ENCODE results near the gene WWC2. TPM values are rescaled to one million over a fixed set of nuclear protein-coding genes. Genes with fewer than 3 reads are reported as not detected.

The WWC2 gene
- total RNA-seq, 1 donor from 2014 or later, result 142 TPM

- DNase-seq (peak; percentile 30), ATAC-seq (no peak)
- Histone ChIP-seq H3K27ac (no peak overlapping the region), H3K36me3 (no peaks in the 10 kb centered on the region), H3K27me3 (no peaks in the 10 kb centered on the region), H3K9me3 (no peaks in the 10 kb centered on the region), H3K4me1 (no peaks in the 10 kb centered on the region), H3K4me3 (no peak overlapping the region)
- intact Hi-C loops (cut with DNase I), result no loop called here
- TF ChIP-seq CTCF (IDR thresholded peaks at IDR 0.05), result no peak
Observed at GRCh38 chr4:183335369-183335940, 236.4 kb downstream of the WWC2 start.

- Histone ChIP-seq H3K27ac (no peak overlapping the region), H3K4me1 (no peaks in the 10 kb centered on the region), H3K36me3 (no peaks in the 10 kb centered on the region), H3K9me3 (no peaks in the 10 kb centered on the region), H3K4me3 (no peak overlapping the region), H3K27me3 (no peaks in the 10 kb centered on the region)
- ATAC-seq, result no peak
- no peak for DNase-seq
- intact Hi-C loops (cut with DNase I), result no loop called here
- no peak for TF ChIP-seq CTCF (IDR thresholded peaks at IDR 0.05)
Observed at GRCh38 chr4:183337349-183337748, 238.3 kb downstream of the WWC2 start.

- intact Hi-C loops (cut with DNase I), result no loop called here
- no peak overlapping the region for H3K4me3 ChIP-seq
- ATAC-seq (no peak), DNase-seq (peak; percentile 47)
- H3K9me3 ChIP-seq, result no peaks in the 10 kb centered on the region
- H3K27me3 ChIP-seq, result no peaks in the 10 kb centered on the region
- no peaks in the 10 kb centered on the region for H3K4me1 ChIP-seq
- no peak overlapping the region for H3K27ac ChIP-seq
- no peaks in the 10 kb centered on the region for H3K36me3 ChIP-seq
- TF ChIP-seq CTCF (IDR thresholded peaks at IDR 0.05), result no peak
Observed at GRCh38 chr4:183337833-183338232, 238.8 kb downstream of the WWC2 start.

- Histone ChIP-seq H3K4me3 (no peak overlapping the region), H3K4me1 (no peaks in the 10 kb centered on the region), H3K27ac (no peak overlapping the region), H3K36me3 (no peaks in the 10 kb centered on the region), H3K27me3 (peaks cover 7% of the 10 kb centered on the region), H3K9me3 (no peaks in the 10 kb centered on the region)
- peak; percentile 61 for ATAC-seq
- intact Hi-C loops (cut with DNase I), result no loop called here
- peak; percentile 62 for DNase-seq
- no peak for TF ChIP-seq CTCF (IDR thresholded peaks at IDR 0.05)
Observed at GRCh38 chr4:183342541-183343533, 243.8 kb downstream of the WWC2 start.

- no peaks in the 10 kb centered on the region for H3K4me1 ChIP-seq
- H3K36me3 ChIP-seq, result no peaks in the 10 kb centered on the region
- TF ChIP-seq CTCF (IDR thresholded peaks at IDR 0.05), result no peak
- peaks cover 7% of the 10 kb centered on the region for H3K27me3 ChIP-seq
- no peak overlapping the region for H3K27ac ChIP-seq
- DNase-seq (peak; percentile 27), ATAC-seq (no peak)
- intact Hi-C loops (cut with DNase I), result no loop called here
- no peaks in the 10 kb centered on the region for H3K9me3 ChIP-seq
- no peak overlapping the region for H3K4me3 ChIP-seq
Observed at GRCh38 chr4:183343730-183344129, 244.7 kb downstream of the WWC2 start.
